ENCODE measurements around the gene THSD7B. TPM values are rescaled to one million over a fixed set of nuclear protein-coding genes. Genes with fewer than 3 reads are reported as not detected.

THSD7B gene
- total RNA-seq, 1 donor from 2014 or later = 0.22 TPM

- Mint-ChIP-seq H3K27ac (no peak overlapping the region), H3K9me3 (peaks cover 36% of the 10 kb centered on the region), H3K4me1 (no peaks in the 10 kb centered on the region), H3K4me3 (no peak overlapping the region), H3K27me3 (ENCODE audit: low read depth) (no peaks in the 10 kb centered on the region), H3K36me3 (no peaks in the 10 kb centered on the region)
- TF ChIP-seq, protein P1, sequence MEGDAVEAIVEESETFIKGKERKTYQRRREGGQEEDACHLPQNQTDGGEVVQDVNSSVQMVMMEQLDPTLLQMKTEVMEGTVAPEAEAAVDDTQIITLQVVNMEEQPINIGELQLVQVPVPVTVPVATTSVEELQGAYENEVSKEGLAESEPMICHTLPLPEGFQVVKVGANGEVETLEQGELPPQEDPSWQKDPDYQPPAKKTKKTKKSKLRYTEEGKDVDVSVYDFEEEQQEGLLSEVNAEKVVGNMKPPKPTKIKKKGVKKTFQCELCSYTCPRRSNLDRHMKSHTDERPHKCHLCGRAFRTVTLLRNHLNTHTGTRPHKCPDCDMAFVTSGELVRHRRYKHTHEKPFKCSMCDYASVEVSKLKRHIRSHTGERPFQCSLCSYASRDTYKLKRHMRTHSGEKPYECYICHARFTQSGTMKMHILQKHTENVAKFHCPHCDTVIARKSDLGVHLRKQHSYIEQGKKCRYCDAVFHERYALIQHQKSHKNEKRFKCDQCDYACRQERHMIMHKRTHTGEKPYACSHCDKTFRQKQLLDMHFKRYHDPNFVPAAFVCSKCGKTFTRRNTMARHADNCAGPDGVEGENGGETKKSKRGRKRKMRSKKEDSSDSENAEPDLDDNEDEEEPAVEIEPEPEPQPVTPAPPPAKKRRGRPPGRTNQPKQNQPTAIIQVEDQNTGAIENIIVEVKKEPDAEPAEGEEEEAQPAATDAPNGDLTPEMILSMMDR (IDR thresholded peaks at IDR 0.05; ENCODE audit: unreplicated experiment) = no peak
- no peak for DNase-seq (ENCODE audit: low spot score in 2 of 2, unreplicated experiment in 2 of 2)
Measured at GRCh38 chr2:137715731-137716191, 950.4 kb downstream of the THSD7B start.

DNA sequence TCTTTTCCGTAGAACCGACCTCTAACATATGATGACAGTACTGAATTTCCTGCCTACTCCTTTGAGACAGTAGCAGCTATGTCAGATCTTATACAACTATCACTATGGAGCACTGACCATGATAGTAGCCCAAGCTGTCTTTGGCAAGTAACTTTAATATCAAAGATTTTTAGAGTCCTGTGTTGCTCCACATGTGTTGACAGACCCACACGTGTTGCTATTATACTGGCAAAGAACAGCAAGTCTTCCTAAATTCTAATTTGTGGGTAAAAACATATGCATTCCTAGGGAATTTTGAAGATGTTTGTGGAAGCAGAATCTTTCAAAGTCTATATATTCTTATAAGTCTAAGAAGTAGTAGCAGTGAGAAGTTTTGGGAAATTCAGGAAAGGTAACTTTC lies 953.4 kb downstream of the THSD7B start:
- Mint-ChIP-seq H3K4me3 (no peak overlapping the region), H3K27ac (no peak overlapping the region), H3K9me3 (peaks cover 39% of the 10 kb centered on the region), H3K4me1 (no peaks in the 10 kb centered on the region), H3K27me3 (ENCODE audit: low read depth) (no peaks in the 10 kb centered on the region), H3K36me3 (no peaks in the 10 kb centered on the region)
- TF ChIP-seq, protein P1 (IDR thresholded peaks at IDR 0.05; ENCODE audit: unreplicated experiment) = no peak
- DNase-seq (ENCODE audit: low spot score in 2 of 2, unreplicated experiment in 2 of 2) = no peak

DNA sequence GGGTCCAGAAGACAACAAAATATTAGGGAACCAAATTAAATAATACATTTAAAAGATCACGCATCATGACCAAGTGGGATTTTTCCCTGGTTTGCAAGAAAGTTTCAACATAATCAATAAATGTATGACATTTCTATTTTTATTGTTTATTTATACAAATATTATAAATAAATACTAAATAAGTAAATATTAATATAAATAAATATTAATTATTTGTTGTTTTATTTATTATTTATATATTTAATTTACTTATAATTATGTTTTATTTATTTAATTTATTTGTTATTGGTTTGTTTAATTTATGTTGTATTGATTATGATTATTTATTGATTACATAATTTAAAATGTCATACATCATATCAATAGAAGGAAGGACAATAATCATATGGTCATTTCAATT lies 956.4 kb downstream of the THSD7B start:
- Mint-ChIP-seq H3K36me3 (no peaks in the 10 kb centered on the region), H3K4me1 (no peaks in the 10 kb centered on the region), H3K9me3 (peaks cover 33% of the 10 kb centered on the region), H3K4me3 (no peak overlapping the region), H3K27ac (no peak overlapping the region), H3K27me3 (ENCODE audit: low read depth) (no peaks in the 10 kb centered on the region)
- TF ChIP-seq, protein P1 (IDR thresholded peaks at IDR 0.05; ENCODE audit: unreplicated experiment) = no peak
- no peak for DNase-seq (ENCODE audit: low spot score in 2 of 2, unreplicated experiment in 2 of 2)

- Mint-ChIP-seq H3K27ac (no peak overlapping the region), H3K27me3 (ENCODE audit: low read depth) (no peaks in the 10 kb centered on the region), H3K9me3 (peaks cover 26% of the 10 kb centered on the region), H3K4me3 (no peak overlapping the region), H3K4me1 (peaks cover 3% of the 10 kb centered on the region), H3K36me3 (no peaks in the 10 kb centered on the region)
- DNase-seq (ENCODE audit: low spot score in 2 of 2, unreplicated experiment in 2 of 2) = no peak
- TF ChIP-seq, protein P1 (IDR thresholded peaks at IDR 0.05; ENCODE audit: unreplicated experiment) = no peak
Measured at GRCh38 chr2:137724912-137725311, 959.6 kb downstream of the THSD7B start.

Measured in mesothelial cell of epicardium (in vitro differentiated cells).